HFF-Myc (cell line): ENCODE data around the gene PGAP1.
A peak's percentile ranks its signal among the peaks of the same experiment; 100 is the strongest.

Source experiments
- DNase-seq: peaks from one replicate; pipeline ENCODE4 v3.0.0-alpha.2; 2011; ENCODE audit warnings: low read depth; ENCODE audit errors: extremely low read depth
- H3K4me3 ChIP-seq: replicated peaks from 2 replicates; pipeline ENCODE4 v1.5.1; 2011; ENCODE audit warnings: low read depth, mild to moderate bottlenecking, control low read depth, low read length
- TF ChIP-seq, protein P1 (sequence below): IDR thresholded peaks from 2 replicates; pipeline ENCODE4 v1.5.1; 2012; ENCODE audit warnings: mild to moderate bottlenecking, low read depth, low read length, control low read depth; ENCODE audit errors: missing control alignments

The PGAP1 gene

GRCh38 chr2:196925051-196925767, 1.3 kb downstream of the PGAP1 start:
- DNase-seq: no peak
- peak overlapping the region; percentile 82 for H3K4me3 ChIP-seq
- TF ChIP-seq, protein P1, sequence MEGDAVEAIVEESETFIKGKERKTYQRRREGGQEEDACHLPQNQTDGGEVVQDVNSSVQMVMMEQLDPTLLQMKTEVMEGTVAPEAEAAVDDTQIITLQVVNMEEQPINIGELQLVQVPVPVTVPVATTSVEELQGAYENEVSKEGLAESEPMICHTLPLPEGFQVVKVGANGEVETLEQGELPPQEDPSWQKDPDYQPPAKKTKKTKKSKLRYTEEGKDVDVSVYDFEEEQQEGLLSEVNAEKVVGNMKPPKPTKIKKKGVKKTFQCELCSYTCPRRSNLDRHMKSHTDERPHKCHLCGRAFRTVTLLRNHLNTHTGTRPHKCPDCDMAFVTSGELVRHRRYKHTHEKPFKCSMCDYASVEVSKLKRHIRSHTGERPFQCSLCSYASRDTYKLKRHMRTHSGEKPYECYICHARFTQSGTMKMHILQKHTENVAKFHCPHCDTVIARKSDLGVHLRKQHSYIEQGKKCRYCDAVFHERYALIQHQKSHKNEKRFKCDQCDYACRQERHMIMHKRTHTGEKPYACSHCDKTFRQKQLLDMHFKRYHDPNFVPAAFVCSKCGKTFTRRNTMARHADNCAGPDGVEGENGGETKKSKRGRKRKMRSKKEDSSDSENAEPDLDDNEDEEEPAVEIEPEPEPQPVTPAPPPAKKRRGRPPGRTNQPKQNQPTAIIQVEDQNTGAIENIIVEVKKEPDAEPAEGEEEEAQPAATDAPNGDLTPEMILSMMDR: no peak

- TF ChIP-seq, protein P1: no peak
- no peak for DNase-seq
- H3K4me3 ChIP-seq: peak overlapping the region; percentile 82; the same call in 1 of the 2 replicates
Observed at GRCh38 chr2:196924051-196924450, 2.5 kb downstream of the PGAP1 start.

DNA sequence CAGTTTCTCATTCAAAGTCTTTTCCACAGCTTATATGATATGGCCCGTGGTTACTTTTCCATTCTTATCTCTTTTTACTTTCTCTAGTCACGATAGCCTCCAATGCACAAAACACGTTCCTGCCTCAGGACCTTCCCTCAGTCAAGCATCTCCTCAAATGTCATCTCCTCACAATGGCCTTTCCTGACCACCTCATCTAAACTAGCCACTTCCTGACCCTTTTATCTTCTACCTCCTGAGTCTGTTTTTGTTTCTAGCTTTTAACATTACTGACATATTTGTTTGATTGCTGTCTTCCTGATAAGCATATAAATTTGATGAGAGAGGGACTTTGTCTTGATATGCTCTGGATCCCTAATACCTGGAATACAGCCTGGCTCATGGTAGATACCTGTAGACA, 7.6 kb downstream of the PGAP1 start:
- TF ChIP-seq, protein P1: no peak
- no peak for DNase-seq
- no peak overlapping the region for H3K4me3 ChIP-seq

GRCh38 chr2:196917802-196918201, 8.7 kb downstream of the PGAP1 start:
- no peak for DNase-seq
- no peak overlapping the region for H3K4me3 ChIP-seq
- TF ChIP-seq, protein P1: no peak

DNA sequence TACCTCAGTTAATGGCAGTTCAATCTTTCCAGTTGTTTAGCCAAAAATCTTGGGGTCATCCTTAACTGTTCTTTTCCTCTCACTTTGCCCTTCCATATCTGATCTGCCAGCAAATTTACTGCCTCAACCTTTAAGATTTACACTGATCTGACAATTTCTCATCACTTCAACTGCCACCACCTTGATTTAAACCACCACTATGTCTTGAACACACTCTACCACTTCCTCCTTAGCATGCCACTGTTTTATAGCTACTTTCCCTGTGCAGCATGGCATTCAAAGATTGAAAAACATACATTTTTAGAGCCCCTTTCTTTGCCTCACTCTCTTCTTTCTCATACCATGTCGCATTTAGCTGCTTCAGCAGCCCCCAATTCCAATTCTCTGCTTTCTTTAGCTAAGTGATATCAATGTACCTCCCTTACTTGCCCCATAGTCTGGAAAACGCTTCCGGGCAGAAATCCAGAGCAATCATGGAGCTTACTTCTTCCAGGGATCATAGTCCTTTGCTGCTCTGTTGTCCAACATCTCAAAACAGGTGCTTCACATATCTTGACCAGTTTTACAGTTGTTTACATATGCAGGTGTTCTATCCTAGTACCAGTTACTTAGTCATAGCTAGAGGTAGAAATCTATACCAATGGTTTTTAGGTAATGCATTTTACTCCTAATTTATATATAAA, 10.9 kb downstream of the PGAP1 start:
- TF ChIP-seq, protein P1: no peak
- H3K4me3 ChIP-seq: no peak overlapping the region
- DNase-seq: no peak

- no peak overlapping the region for H3K4me3 ChIP-seq
- DNase-seq: no peak
- TF ChIP-seq, protein P1: no peak
Observed at GRCh38 chr2:196914867-196915460, 11.5 kb downstream of the PGAP1 start.
